ENCODE data around the gene RNF11. TPM values are rescaled to one million over a fixed set of nuclear protein-coding genes. Genes with fewer than 3 reads are reported as not detected.

RNF11 gene
- total RNA-seq, 2 experiments from 2014 or later: 91.3 to 97.4 TPM

DNA sequence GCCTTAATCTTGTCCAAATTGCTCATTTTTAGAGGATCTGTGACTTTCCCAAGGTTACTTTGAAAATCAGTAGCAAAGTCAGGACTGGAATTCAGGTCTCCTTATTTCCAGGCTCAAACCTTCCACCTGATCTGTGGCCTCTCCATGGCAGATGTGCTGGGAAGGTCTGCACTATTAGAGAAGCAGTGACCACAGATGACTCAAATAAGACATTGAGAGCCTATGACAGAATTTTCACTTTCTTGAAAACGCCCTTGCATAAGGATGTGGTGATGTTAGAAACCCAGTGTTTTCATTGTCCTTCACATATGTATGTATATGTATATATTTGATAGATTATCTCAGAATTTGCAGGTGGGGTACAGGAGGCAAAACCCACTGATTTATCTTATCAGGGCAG lies 49.0 kb downstream of the RNF11 start:
- ChIA-PET CTCF (interaction anchor here (0.6 kb wide), 1 partner anchor 53 kb away, joined by 3 read pairs; no protein-coding TSS in a partner anchor), POLR2A (no interaction called here)
- Histone ChIP-seq H3K36me3 (ENCODE audit: insufficient read depth, low read length) (no peaks in the 10 kb centered on the region), H3K27ac (ENCODE audit: low read depth in 1 of 2, low read length in 2 of 2) (no peak overlapping the region), H3K4me3 (ENCODE audit: low read length) (no peak overlapping the region), H3K27me3 (ENCODE audit: control insufficient read depth in 1 of 2, insufficient read depth in 2 of 2, low read length in 2 of 2) (no peaks in the 10 kb centered on the region), H3K9me3 (ENCODE audit: control insufficient read depth in 1 of 2, insufficient read depth in 1 of 2, low read length in 2 of 2) (no peaks in the 10 kb centered on the region), H3K4me1 (ENCODE audit: insufficient read depth, low read length) (no peaks in the 10 kb centered on the region)
- DNase-seq: no peak
- Mint-ChIP-seq H3K4me1 (ENCODE audit: low read depth) (no peaks in the 10 kb centered on the region), H3K27ac (no peak overlapping the region), H3K9me3 (no peaks in the 10 kb centered on the region), H3K4me3 (no peak overlapping the region), H3K36me3 (ENCODE audit: low read depth) (no peaks in the 10 kb centered on the region), H3K27me3 (no peaks in the 10 kb centered on the region)
- TF ChIP-seq, protein P1, sequence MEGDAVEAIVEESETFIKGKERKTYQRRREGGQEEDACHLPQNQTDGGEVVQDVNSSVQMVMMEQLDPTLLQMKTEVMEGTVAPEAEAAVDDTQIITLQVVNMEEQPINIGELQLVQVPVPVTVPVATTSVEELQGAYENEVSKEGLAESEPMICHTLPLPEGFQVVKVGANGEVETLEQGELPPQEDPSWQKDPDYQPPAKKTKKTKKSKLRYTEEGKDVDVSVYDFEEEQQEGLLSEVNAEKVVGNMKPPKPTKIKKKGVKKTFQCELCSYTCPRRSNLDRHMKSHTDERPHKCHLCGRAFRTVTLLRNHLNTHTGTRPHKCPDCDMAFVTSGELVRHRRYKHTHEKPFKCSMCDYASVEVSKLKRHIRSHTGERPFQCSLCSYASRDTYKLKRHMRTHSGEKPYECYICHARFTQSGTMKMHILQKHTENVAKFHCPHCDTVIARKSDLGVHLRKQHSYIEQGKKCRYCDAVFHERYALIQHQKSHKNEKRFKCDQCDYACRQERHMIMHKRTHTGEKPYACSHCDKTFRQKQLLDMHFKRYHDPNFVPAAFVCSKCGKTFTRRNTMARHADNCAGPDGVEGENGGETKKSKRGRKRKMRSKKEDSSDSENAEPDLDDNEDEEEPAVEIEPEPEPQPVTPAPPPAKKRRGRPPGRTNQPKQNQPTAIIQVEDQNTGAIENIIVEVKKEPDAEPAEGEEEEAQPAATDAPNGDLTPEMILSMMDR (IDR thresholded peaks at IDR 0.05): no peak
- intact Hi-C loops (cut with DNase I, micrococcal nuclease): no loop called here
- no peak for ATAC-seq (ENCODE audit: poor library complexity)

DNA sequence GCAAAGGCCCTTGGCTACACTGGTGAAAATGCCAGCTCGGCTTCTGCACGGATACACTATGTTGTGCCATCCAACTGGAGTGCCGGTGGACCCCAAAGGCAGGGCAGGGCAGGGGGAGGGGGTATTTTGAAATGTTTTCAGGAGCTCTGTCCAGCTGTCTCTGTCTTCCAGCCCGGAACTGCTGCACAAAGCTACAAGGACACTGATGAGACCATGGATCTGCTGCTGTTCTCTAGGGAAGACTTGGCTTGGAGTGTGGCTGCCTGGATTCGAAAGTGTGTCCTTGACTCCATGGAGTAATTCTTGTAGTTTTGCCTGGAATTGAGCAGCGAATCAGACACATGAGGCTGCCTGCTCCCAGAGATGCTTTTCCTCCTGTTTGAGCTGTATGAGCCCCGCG lies 51.9 kb downstream of the RNF11 start:
- Mint-ChIP-seq H3K4me1 (ENCODE audit: low read depth) (no peaks in the 10 kb centered on the region), H3K27ac (no peak overlapping the region), H3K27me3 (no peaks in the 10 kb centered on the region), H3K4me3 (no peak overlapping the region), H3K36me3 (ENCODE audit: low read depth) (no peaks in the 10 kb centered on the region), H3K9me3 (no peaks in the 10 kb centered on the region)
- no peaks in the 10 kb centered on the region for H3K27me3 ChIP-seq (ENCODE audit: control insufficient read depth in 1 of 2, insufficient read depth in 2 of 2, low read length in 2 of 2)
- TF ChIP-seq, protein P1 (IDR thresholded peaks at IDR 0.05): no peak
- ATAC-seq (ENCODE audit: poor library complexity) (no peak), DNase-seq (no peak)
- no peak overlapping the region for H3K27ac ChIP-seq (ENCODE audit: low read depth in 1 of 2, low read length in 2 of 2)
- H3K9me3 ChIP-seq (ENCODE audit: control insufficient read depth in 1 of 2, insufficient read depth in 1 of 2, low read length in 2 of 2): no peaks in the 10 kb centered on the region
- no peak overlapping the region for H3K4me3 ChIP-seq (ENCODE audit: low read length)
- no peaks in the 10 kb centered on the region for H3K36me3 ChIP-seq (ENCODE audit: insufficient read depth, low read length)
- no peaks in the 10 kb centered on the region for H3K4me1 ChIP-seq (ENCODE audit: insufficient read depth, low read length)
- intact Hi-C loops (cut with DNase I, micrococcal nuclease): no loop called here
- ChIA-PET POLR2A (no interaction called here), CTCF (interaction anchor here (2.7 kb wide), 1 partner anchor 9 kb away, joined by 9 read pairs; no protein-coding TSS in a partner anchor)

DNA sequence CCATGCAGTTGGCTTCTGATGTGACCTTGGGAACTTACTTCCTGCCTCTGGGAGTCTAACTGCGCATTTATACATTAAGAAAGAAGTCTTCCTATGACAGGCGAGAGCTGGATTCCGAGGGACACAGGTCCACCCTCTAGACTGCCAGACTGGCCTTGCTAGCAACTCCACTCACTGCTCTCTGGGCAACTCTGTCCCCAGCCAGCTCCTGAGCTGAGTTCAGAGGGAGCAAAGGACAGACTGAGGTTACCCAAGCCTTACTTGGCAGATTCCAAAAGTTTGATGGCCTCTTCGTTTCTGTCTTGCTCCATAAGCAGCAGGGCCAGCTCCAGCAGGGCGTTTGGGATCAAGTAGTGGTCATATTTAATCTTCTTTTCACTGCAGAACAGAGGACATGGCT lies 52.5 kb downstream of the RNF11 start:
- Histone ChIP-seq H3K36me3 (ENCODE audit: insufficient read depth, low read length) (no peaks in the 10 kb centered on the region), H3K27me3 (ENCODE audit: control insufficient read depth in 1 of 2, insufficient read depth in 2 of 2, low read length in 2 of 2) (no peaks in the 10 kb centered on the region), H3K27ac (ENCODE audit: low read depth in 1 of 2, low read length in 2 of 2) (no peak overlapping the region), H3K4me3 (ENCODE audit: low read length) (no peak overlapping the region), H3K4me1 (ENCODE audit: insufficient read depth, low read length) (no peaks in the 10 kb centered on the region), H3K9me3 (ENCODE audit: control insufficient read depth in 1 of 2, insufficient read depth in 1 of 2, low read length in 2 of 2) (no peaks in the 10 kb centered on the region)
- Mint-ChIP-seq H3K4me3 (no peak overlapping the region), H3K4me1 (ENCODE audit: low read depth) (no peaks in the 10 kb centered on the region), H3K9me3 (no peaks in the 10 kb centered on the region), H3K36me3 (ENCODE audit: low read depth) (no peaks in the 10 kb centered on the region), H3K27ac (no peak overlapping the region), H3K27me3 (no peaks in the 10 kb centered on the region)
- intact Hi-C loops (cut with DNase I, micrococcal nuclease): no loop called here
- no peak for ATAC-seq (ENCODE audit: poor library complexity)
- no peak for DNase-seq
- ChIA-PET CTCF (interaction anchor here (2.7 kb wide), 1 partner anchor 8 kb away, joined by 9 read pairs; no protein-coding TSS in a partner anchor), POLR2A (no interaction called here)
- TF ChIP-seq, protein P1 (IDR thresholded peaks at IDR 0.05): no peak

All from CD4-positive, alpha-beta T cell (primary cell).